ENCODE measurements around the gene POLR1A. TPM values are rescaled to one million over a fixed set of nuclear protein-coding genes. Genes with fewer than 3 reads are reported as not detected.

The POLR1A gene
- total RNA-seq: 10.0 and 12.1 TPM in 2 replicates

GRCh38 chr2:86105252-86105968, at the start of gene POLR1A:
Gene POLR1A, minus strand, starts transcription at chr2:86105886. Its CDS starts 110 bp downstream, at chr2:86105776.

DNA sequence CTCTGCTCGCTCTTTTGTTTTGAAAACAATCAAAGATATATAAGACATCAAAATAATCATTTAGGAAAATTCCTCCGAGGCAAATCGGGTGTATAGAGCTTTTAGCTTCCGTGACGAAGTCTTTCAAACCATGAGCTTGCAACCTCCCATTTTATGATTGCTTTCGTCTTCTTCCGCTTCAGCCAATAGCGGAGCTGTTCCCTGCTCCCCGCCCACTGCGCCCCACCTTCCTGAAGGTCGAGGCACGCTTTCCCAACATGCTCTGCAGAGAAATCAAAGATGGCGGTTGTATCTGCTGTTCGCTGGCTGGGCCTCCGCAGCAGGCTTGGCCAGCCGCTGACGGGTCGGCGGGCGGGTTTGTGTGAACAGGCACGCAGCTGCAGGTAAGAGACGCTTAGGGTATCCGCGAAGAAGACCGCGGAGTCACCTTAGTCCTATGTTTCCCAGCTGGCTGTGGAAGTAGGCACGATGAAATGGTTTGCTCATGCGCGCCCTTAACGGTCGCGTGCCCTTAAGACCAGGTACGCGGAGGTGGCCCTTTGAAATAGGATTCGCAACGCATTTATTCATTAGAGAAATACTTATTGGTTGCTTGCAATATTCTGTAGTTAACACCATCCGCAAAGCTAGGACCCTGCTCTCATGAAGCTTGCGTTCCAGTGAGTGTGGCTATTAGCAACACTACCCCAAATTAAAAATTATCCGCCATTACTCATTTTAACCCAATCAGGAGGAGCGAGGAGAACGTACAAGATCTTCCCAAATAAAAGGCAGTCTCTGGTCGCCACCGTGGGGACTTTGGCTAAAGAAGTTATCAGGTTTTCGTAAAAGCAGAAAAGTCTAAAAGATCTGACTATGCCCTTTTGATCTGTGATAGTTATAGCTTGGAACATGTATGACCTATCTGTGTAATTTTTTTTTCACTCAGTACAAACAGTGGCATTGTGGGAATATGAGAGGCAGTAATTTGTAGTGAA, 571 bp upstream of the POLR1A start, which contains the start of gene PTCD3:
Gene PTCD3 (plus strand): TSS at position 267 of the 977 bp plus-strand sequence. CDS start 13 bp downstream, at position 280.

Other genes with a start within 250 kb of the POLR1A start
- 27.1 and 63.6 TPM in 2 replicates for gene ST3GAL5, start 216.9 kb downstream of the POLR1A start, total RNA-seq
- 29.0 and 45.5 TPM in 2 replicates for gene PTCD3, start 349 bp upstream of the POLR1A start, total RNA-seq
- gene IMMT, start 89.6 kb upstream of the POLR1A start, total RNA-seq: 48.9 and 52.5 TPM in 2 replicates
- gene MRPL35, start 93.6 kb upstream of the POLR1A start, total RNA-seq: 12.9 and 22.5 TPM in 2 replicates
- gene REEP1, start 231.7 kb upstream of the POLR1A start, total RNA-seq: 0.12 and 2.0 TPM in 2 replicates